DOHH2 (cell line): ENCODE results near the gene TRAF3.

Source experiments
- CTCF ChIP-seq: fragments of 200-600 bp; sonication (generic); IDR thresholded peaks from one replicate; pipeline ENCODE4 v1.5.1; 2014; ENCODE audit warnings: antibody characterized with exemption, mild to moderate bottlenecking, low read depth, low read length; ENCODE audit not compliant: poor library complexity, severe bottlenecking
- EZH2phosphoT487 ChIP-seq: fragments of 200-600 bp; sonication (generic); IDR thresholded peaks from 2 replicates; pipeline ENCODE4 v1.6.1; 2017; ENCODE audit warnings: borderline replicate concordance, mild to moderate bottlenecking, antibody characterized with exemption, low read length, moderate library complexity, mixed read lengths

DNA sequence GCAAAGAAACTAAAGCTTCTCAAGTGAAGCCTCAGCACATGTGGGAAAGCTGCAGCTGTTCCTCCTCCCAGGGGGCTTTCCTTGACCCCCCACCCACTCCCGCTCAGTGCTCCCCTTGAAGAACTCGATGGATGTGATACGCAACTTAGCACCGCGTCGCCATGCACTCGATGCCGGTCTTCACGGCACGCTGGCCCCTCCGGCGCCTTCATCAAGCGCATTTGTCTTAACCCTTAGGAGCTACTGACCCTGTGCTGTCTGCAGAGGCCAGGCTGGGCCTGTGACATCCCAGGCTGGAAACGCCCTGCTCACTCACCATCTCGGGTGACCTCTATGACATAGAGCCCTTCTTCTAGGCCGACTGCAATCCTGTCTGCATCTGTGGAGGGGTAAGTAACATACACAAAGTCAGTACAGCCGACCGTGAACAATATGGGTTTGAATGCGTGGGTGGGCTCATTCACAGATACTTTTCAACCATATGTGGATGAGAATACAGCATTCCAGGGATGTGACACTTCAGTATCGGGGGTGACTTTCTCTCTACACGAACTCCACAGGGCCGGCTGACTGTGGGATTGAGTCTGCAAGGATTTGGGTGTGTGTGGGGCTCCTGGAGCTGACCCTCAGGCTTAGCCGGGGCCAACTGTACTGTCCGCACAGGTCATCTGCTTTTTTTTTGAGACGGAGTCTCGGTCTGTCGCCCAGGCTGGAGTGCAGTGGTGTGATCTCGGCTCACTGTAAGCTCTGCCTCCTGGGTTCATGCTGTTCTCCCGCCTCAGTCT, 168.3 kb downstream of the TRAF3 start:
- TF ChIP-seq CTCF = no peak
- no peak for TF ChIP-seq EZH2phosphoT487
